Measurements from ENCODE around the gene MAGT1.
A peak's percentile ranks its signal among the peaks of the same experiment; 100 is the strongest.
"Not testable (repeated sequence)": the region's sequence is repeated elsewhere in the genome, so short reads cannot be mapped to it uniquely, and the experiment has no call there.

MAGT1 gene

DNA sequence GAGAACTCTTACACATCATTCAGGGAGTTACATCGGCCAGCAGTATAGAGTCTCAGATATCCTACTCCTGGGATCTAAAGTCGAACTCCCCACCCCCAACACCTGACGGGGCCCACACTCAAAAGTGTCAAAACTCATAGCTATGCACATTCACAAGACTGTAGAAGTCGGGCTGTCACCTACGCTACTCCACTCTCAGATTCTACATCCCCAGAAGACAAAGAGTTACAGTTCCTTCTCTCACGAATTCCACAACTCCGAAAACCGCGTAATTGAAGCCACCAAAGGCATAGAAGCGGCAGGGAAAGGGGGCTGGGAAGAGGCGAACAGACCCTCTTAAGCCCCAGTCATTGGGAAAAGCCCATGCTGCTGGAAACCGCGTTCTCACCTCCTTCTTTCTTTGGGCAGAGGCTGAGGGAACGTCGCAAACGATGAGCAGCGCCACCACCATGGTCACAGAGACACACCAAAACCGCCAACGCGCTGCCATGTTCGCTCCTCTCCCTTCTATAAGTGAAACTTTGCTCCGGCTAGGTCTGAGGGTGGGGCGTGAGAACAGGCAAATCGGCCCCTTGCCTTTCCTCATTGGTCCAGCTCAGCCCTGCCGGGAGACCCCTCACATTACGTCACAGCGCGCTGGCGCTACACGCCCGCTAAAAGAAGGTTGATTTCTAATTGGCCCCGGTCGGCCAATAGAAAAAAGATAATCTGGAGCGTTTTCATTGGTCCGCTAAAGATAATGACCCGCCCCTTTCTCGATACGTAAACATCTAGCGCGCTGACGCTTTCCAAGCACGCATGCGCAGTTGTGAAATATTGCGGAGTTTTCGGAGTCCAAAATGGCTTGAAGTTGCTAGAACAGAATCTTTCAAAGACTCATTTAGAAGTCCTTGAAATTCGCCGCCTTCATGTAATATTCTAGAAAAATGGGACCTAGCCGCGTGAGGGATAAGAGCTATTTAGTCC lies at the start of gene MAGT1:
TSS of gene MAGT1 (minus strand) at position 515 of the 966 bp plus-strand sequence. CDS start at position 490, 25 bp downstream.
- DNase-seq, result peak; percentile 97

- DNase-seq, result not testable (repeated sequence)
Measured at GRCh38 chrX:77945031-77945430, 49.8 kb upstream of the MAGT1 start.

DNA sequence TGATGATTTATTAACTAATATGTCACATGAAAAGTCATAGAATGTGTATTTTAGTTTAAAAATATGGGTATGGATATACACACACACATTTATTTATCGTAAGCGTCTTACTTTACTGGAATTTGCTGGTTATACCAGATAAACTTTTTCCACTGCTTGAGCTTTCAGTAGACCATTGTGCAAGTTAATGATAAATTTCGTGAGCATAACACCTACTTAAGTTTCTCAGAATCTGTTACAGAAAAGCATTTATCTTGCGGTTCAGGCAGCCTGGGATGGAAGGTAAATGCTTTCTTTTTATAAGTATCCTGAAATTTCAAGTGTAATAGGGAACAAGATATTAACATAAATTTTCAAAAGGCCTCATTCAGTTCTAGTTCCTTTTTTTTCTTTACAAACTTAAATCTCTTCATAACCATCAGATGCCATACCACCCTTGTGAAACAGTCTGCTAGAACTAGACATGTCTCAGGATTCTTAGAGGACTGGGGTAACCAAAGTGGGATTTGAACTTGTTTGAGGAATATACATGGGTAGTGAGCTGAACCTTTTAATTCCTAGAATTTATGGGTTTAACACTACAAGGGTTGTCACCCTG lies 42.9 kb upstream of the MAGT1 start:
- peak; percentile 82 for DNase-seq

GRCh38 chrX:77937291-77937690 lies 42.1 kb upstream of the MAGT1 start:
- no peak for DNase-seq

DNA sequence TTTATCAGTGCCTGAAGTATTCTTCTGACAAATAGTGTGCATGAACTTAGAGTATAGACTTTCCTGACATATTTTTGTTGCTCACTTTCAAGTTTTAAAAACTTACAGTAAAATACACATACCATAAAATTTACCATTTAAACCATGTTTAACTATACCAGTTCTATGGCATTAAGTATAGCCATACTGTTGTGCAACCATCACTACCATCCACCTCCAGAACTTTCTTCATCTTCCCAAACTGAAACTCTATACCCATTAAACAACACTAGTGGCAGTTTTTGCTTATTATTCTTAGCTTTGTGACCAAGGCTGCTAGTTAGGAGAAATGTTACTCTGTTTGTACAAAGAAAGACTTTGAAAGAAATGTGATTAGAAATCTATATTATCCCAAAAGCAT lies 41.1 kb upstream of the MAGT1 start:
- DNase-seq, result no peak

- DNase-seq, result no peak
Measured at GRCh38 chrX:77935886-77936285, 40.7 kb upstream of the MAGT1 start.

DNA sequence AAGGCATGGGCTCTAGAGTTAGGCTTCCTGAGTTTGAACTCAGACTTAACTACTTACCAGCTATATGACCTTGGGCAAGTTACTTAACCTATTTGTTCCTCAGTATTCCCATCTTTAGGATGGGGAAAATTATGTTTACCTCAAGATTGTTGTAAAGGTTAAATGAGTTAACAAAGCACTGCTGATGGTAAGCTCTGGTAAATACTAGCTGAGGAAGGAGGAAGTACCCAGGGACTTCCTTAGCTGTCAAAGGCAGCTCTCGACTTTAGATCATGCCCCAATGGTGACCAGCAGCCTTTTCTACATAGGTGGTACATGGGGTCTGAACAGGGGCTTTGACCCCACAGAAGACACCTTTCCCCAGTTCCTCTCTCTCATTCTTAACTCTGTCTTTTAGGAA lies 35.3 kb upstream of the MAGT1 start:
- no peak for DNase-seq

DNA sequence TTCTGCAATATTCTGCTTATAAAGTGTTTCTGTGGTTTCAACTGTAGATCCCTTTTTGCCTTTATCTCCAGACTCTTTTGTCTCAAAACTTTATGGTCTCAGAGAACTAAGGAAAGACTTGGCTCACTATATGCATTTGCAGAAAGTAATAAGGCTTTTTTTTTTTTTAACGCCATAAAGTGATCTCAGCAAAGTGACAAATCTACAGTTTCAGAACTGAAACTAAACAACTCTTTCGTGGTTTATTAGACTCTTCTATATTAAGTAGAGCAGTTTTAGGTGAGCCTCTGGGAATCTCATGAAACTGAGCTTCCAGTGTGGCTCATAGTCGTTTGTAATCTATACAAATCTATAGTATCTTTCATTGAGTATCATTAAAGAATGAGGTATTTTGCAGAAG lies 30.5 kb upstream of the MAGT1 start:
- no peak for DNase-seq

DNA sequence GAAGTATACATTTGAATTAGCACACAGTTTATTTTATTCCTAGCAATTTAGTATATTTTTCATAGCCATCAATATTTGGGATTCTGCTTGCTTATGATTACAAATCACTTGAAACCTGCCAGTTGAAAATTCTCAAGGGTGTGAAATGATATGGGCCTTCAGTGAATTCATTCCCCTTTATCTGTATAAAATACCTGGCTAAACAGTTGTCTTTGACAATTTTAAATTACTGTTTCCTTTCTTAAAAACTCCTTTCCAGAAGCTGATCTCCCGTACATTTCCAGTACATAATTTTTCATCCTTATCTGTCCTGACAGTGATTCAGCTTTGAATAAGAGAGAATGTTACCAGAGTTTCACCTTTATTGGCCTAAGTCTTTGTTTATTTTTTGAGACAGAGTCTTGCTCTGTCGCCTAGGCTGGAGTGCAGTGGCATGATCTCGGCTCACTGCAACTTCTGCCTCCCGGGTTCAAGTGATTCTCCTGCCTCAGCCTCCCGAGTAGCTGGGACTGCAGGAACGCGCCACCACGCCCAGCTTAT lies 29.2 kb upstream of the MAGT1 start:
- DNase-seq, result no peak

- peak; percentile 70 for DNase-seq
Measured at GRCh38 chrX:77922787-77923186, 27.6 kb upstream of the MAGT1 start.

DNA sequence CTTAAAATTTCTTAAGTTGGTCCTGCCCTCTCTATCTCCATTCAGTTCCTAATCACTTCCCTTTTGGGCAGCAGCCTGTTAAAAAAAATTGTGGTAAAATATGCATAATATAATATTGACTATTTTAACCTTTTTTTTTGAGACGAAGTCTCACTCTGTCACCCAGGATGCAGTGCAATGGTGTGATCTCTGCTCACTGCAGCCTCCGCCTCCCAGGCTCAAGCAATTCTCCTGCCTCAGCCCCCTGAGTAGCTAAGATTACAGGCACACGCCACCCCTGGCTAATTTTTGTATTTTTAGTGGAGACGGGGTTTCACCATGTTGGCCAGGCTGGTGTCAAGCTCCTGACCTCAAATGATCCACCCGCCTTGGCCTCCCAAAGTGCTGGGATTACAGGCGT lies 24.1 kb upstream of the MAGT1 start:
- not testable (repeated sequence) for DNase-seq

GRCh38 chrX:77918568-77918967 lies 23.3 kb upstream of the MAGT1 start:
- DNase-seq, result no peak

DNA sequence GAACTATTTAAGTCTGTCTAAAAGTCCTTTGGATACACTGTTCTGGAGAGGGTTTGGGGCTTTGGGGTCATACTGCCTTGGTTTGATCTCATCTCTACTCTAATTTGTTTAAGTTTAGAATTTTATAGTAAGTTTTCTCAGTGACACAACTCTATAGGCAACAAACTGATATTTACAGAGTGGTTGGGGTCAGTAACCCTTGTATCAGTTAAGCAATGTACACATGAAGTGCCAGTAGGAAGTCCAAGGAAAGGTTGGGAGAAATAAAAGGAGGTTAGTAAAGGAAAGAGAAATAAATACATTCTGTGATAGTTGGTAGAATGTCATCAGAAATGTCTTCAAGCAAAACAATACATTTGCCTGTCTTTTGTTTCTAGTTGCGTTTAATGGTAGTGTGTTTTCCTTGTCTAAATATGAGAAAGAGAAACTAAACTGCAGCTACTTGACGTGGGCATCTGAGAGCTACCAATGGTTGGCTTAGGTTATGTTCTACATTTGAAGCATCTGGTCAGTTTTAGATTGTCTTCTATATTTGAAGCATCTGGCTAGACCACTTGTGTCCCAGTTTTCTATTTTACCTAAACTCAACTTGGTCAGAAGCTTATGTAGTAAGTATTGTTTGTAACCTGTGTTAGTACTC lies 22.2 kb upstream of the MAGT1 start:
- no peak for DNase-seq

DNA sequence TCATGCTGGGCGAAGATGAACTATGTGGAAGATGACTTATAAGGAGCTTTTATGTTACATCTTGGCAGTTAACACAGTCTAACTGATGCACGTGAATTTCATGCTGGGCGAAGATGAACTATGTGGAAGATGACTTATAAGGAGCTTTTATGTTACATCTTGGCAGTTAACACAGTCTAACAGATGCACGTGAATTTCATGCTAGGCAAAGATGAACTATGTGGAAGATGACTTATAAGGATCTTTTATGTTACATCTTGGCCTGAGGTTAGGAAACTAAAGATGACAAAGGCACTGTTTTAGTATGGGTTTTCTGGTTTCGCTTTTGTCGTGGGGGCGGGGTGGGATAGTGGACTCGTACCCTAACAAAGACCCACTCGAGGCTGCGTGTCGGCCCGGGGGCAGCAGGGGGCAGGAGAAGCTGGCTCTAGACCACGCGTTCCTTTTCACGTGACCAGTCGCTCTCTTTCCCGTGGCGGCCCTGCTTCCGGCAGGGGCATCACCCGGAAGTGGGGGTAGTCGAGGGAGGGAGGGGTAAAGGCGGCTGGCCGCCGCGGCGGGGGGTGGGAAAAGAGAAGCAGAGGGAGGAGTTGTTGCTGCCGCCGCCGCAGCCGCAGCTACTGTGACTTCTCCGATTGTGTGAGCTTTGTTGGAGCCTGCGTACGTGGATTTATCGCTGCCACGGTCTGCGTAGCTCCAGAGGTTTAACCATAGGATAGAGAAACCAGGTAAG lies 15.0 kb upstream of the MAGT1 start, which contains the start of gene ATP7A:
TSS of gene ATP7A (plus strand) at position 586 of the 733 bp plus-strand sequence. CDS start 60,949 bp downstream, outside the sequence.
- peak; percentile 93 for DNase-seq

DNA sequence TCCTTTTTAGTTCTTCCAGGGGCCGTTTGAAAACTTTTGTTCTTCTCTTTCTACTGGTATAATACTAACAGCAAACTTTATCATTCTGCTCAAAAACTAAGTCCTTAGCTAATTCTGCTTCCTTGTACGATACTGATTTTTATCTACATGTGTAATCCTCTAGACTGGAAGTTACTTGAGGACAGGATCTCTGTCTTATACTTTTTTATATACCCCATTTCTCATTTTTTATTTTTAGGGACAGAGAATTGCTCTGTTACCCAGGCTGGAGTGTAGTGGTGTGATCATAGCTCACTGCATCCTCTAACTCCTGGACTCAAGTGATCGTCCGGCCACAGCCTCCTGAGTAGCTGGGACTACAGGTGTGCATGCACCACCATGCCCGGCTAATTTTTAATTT lies 6.3 kb upstream of the MAGT1 start:
- no peak for DNase-seq

DNA sequence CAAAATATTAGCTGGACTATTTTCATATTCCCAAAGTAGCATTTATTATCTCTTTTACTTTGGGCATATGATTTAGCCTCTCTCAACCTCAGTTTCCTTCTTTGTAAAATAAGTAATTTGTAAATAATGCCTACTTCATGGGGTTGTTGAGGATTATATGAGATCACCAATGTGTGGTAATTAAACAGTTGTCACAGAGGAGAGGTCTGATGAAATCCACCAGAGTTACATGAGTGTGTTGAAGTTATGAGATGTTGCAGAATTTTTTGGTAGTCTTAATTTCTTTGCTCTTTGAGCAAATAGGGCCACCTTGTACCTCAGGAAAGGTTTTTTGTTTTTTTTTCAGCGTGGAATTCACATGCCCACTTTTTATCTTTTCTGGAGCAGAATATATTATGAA lies 5.5 kb upstream of the MAGT1 start:
- DNase-seq, result peak; percentile 44

DNA sequence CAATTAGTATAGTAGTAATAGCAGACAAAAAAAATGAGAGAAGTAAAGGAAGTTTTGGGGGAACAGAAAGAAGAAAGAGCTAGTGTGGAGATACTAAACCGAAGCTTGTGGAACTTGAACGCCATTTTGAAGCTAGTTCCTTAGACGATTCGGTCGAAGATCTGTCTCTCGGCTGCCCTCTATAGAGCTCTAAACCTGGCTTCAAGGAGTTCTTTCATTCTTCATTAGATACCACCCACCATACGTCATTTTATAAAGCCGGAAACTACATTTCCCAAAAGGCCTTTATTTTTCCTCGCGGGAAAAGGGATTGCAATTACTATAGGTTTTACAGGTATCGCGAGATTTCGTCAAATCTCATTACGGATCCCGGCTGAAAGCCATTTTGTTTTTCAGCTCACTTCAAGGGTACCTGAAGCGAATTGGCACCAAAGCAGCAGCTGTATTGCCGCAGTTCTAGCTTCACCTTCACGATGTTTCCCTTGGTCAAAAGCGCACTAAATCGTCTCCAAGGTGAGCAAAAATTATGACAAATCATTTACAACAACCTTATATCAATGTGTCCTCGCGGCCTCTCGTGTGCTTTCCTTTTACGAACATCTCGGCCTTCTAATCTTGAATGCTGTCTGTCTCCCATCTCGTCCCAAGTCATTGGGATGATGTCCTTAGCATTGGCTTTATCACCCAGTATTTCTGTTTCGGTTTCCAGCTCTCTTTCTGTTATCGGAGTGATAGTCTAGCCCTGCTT lies 4.0 kb upstream of the MAGT1 start, which contains the start of gene COX7B:
TSS of gene COX7B (plus strand) at position 388 of the 748 bp plus-strand sequence. CDS start at position 474, 86 bp downstream.
- DNase-seq, result peak; percentile 98

DNA sequence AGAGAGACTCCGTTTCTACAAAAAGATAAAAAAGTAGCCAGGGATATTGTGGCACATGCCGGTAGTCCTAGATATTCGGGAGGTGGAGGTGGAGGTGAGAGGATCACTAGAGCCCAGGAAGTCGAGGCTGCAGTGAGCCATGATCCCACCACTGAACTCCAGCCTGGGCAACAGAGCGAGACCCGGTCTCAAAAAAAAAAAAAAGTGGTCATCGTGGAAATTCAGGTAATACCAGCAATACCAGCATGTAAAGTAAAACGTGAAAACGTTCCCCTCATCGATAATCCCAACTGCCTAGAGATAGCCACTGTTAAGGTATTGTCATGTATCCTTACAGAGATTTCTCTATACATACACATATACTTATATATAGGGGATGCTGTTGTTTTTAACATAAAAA lies 1.5 kb downstream of the MAGT1 start:
- DNase-seq, result no peak

DNA sequence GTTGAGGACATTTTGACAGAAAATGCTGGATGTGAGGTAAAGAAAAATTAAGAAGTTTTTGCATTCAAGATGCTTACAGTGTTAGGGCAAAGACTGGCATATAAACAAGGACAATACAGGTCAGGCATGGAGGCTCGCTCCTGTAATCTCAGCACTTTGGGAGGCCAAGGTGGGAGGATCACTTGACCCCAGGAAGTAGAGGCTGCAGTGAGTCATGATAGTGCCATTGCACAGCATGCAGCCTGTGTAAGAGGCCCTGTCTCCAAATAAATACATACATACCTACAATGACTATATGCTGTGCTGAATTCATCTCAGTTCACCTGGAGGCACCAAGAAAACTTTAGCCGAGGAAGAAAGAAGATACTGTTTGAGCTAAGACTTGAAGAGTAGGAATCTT lies 2.3 kb downstream of the MAGT1 start:
- DNase-seq, result no peak

DNA sequence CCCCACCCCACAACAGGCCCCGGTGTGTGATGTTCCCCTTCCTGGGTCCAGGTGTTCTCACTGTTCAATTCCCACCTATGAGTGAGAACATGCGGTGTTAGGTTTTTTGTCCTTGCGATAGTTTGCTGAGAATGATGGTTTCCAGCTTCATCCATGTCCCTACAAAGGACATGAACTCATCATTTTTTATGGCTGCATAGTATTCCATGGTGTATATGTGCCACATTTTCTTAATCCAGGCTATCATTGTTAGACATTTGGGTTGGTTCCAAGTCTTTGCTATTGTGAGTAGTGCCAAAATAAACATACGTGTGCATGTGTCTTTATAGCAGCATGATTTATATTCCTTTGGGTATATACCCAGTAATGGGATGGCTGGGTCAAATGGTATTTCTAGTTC lies 13.8 kb downstream of the MAGT1 start:
- not testable (repeated sequence) for DNase-seq

DNA sequence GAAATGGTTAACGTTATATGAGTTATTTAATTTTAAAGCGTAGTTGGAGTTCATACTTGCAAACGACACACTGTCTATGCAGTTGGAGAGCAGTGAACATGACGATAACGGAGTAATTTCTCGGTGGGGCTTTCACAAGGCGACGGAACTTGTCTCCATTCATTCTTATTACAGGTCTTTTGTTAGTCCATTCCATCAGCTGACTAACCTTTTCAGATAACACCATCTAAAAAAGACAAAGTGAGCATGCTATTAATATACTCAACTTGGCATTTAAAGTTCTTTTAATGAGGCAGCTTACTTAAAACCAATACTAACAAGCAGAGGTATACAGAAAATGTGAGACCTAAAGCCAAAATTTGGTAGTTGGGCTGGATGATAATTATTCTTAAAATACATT lies 19.9 kb downstream of the MAGT1 start:
- no peak for DNase-seq

GRCh38 chrX:77831544-77831943 lies 63.7 kb downstream of the MAGT1 start:
- DNase-seq, result not testable (repeated sequence)

Data from hematopoietic multipotent progenitor cell treated with erythropoietin and hydrocortisone succinate and interleukin-3 and kit ligand, for 6 days (in vitro differentiated cells).